Activated T-helper 2 cell treated with anti-CD3 and anti-CD28 coated beads, Interferon-gamma antibody, Interleukin-2, Interleukin-4, amounts not matched to agents 10 μg/mL and 5 μg/mL and 100 μg/mL, durations not matched to agents 14 hours and 24 hours and 36 hours (primary cell): ENCODE measurements around the gene ASS1. TPM values are rescaled to one million over a fixed set of nuclear protein-coding genes. Genes with fewer than 3 reads are reported as not detected.

Source experiments
- DNase-seq: peaks from one replicate; pipeline ENCODE4 v3.0.0; 2021; ENCODE audit warnings: low spot score
- H3K27ac Mint-ChIP-seq: one replicate; pipeline ENCODE4 v1.8.0; 2021; ENCODE audit warnings: mixed read lengths
- H3K27me3 Mint-ChIP-seq: one replicate; pipeline ENCODE4 v1.8.0; 2021; ENCODE audit warnings: low read depth, mixed read lengths
- H3K36me3 Mint-ChIP-seq: one replicate; pipeline ENCODE4 v1.8.0; 2021; ENCODE audit warnings: low read depth, mixed read lengths
- H3K4me1 Mint-ChIP-seq: one replicate; pipeline ENCODE4 v1.8.0; 2021; ENCODE audit warnings: low read depth, mixed read lengths
- H3K4me3 Mint-ChIP-seq: one replicate; pipeline ENCODE4 v1.8.0; 2021; ENCODE audit warnings: low read depth, mild to moderate bottlenecking, moderate library complexity, mixed read lengths
- H3K9me3 Mint-ChIP-seq: one replicate; pipeline ENCODE4 v1.8.0; 2021; ENCODE audit warnings: mixed read lengths
- intact Hi-C: fragments of 100-400 bp; cut with micrococcal nuclease; formaldehyde crosslinking; loops from one replicate; pipeline ENCODE4 v1.15.1; 2023
- total RNA-seq: library from RNA; stranded (reverse); gene quantifications from 2 replicates; pipeline ENCODE4 v1.2.3, GENCODE V29; 2022

Gene ASS1
- total RNA-seq, 1 donor from 2014 or later, result 3.2 TPM

DNA sequence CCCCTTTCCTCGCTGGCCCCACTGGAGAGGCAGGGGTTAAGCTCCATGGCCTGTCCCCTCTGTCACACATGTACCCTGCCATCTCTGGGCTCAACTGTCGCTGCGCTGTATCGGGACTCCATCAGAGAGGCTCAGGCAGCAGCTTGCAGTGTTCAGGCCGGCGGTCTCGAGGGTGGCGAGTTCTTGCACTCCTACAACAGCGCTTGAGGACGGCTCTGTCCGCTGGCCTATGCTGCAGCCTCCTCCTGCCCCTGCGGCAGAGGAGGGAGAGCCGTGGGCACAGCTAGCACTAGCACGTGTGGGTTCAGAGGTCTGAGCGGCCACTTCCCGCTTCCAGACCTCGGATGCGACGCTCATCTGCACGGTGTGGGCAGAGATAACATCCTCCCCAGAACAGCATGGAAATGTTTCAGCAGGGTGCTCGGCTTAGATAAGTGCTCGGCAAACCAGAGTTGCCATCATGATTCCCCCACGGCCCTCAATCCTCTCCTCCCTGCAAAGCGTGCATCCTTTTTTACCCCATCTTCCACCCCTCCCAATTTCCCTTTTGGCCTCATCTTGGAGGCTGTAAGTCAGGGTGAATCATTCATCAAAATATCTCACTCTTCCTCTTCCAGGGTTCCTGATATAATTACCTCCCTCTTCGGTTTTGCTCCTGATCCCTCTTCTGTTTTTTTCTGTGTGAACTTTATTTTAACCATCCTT, 92.7 kb downstream of the ASS1 start:
- intact Hi-C loops, result no loop called here
- H3K9me3 Mint-ChIP-seq, result no peaks in the 10 kb centered on the region
- no peaks in the 10 kb centered on the region for H3K36me3 Mint-ChIP-seq
- H3K27me3 Mint-ChIP-seq, result peaks cover 50% of the 10 kb centered on the region
- DNase-seq, result no peak
- no peak overlapping the region for H3K27ac Mint-ChIP-seq
- H3K4me1 Mint-ChIP-seq, result peaks cover 4% of the 10 kb centered on the region
- no peak overlapping the region for H3K4me3 Mint-ChIP-seq

GRCh38 chr9:130539420-130540223, 94.9 kb downstream of the ASS1 start:
- Mint-ChIP-seq H3K9me3 (no peaks in the 10 kb centered on the region), H3K27ac (no peak overlapping the region), H3K36me3 (no peaks in the 10 kb centered on the region), H3K4me3 (no peak overlapping the region), H3K4me1 (peaks cover 4% of the 10 kb centered on the region), H3K27me3 (peaks cover 48% of the 10 kb centered on the region)
- intact Hi-C loops, result no loop called here
- no peak for DNase-seq

DNA sequence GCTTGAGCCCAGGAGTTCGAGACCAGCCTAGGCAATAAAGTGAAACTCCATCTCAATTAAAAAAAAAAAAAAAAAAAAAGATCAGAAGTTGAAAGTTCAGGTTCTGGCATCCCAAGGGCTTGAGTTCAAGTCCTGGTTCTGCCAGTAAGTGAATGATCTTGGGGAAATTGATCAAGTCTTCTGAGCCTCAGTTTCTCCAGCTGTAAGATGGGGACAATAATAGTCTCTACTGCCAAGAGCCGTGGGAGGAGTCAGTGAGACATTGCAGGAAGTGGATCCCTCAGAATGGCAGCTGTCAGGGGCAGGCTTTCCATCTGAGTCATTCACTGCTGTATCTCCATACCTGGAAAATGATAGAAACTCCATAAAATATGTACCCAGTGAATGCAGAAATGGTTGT, 96.8 kb downstream of the ASS1 start:
- Mint-ChIP-seq H3K9me3 (no peaks in the 10 kb centered on the region), H3K4me3 (no peak overlapping the region), H3K27ac (no peak overlapping the region), H3K4me1 (peaks cover 4% of the 10 kb centered on the region), H3K36me3 (no peaks in the 10 kb centered on the region), H3K27me3 (peaks cover 37% of the 10 kb centered on the region)
- intact Hi-C loops, result no loop called here
- DNase-seq, result no peak

- peaks cover 33% of the 10 kb centered on the region for H3K27me3 Mint-ChIP-seq
Measured at GRCh38 chr9:130542038-130542437, 97.3 kb downstream of the ASS1 start.

GRCh38 chr9:130542457-130543228, 97.9 kb downstream of the ASS1 start:
- H3K36me3 Mint-ChIP-seq, result no peaks in the 10 kb centered on the region
- DNase-seq, result no peak
- peaks cover 3% of the 10 kb centered on the region for H3K4me1 Mint-ChIP-seq
- H3K27me3 Mint-ChIP-seq, result peaks cover 27% of the 10 kb centered on the region
- no peaks in the 10 kb centered on the region for H3K9me3 Mint-ChIP-seq
- no peak overlapping the region for H3K27ac Mint-ChIP-seq
- intact Hi-C loops, result no loop called here
- H3K4me3 Mint-ChIP-seq, result no peak overlapping the region

More at GRCh38 chr9:130542038-130542437, 97.3 kb downstream of the ASS1 start:
- intact Hi-C loops, result no loop called here
- peaks cover 4% of the 10 kb centered on the region for H3K4me1 Mint-ChIP-seq
- no peaks in the 10 kb centered on the region for H3K36me3 Mint-ChIP-seq
- DNase-seq, result no peak
- no peaks in the 10 kb centered on the region for H3K9me3 Mint-ChIP-seq
- no peak overlapping the region for H3K27ac Mint-ChIP-seq
- no peak overlapping the region for H3K4me3 Mint-ChIP-seq

- no peaks in the 10 kb centered on the region for H3K36me3 Mint-ChIP-seq
- DNase-seq, result no peak
- no peak overlapping the region for H3K4me3 Mint-ChIP-seq
- intact Hi-C loops, result no loop called here
- no peak overlapping the region for H3K27ac Mint-ChIP-seq
- H3K9me3 Mint-ChIP-seq, result no peaks in the 10 kb centered on the region
- peaks cover 20% of the 10 kb centered on the region for H3K27me3 Mint-ChIP-seq
- no peaks in the 10 kb centered on the region for H3K4me1 Mint-ChIP-seq
Measured at GRCh38 chr9:130543368-130543767, 98.6 kb downstream of the ASS1 start.

GRCh38 chr9:130543859-130544258, 99.1 kb downstream of the ASS1 start:
- H3K4me3 Mint-ChIP-seq, result no peak overlapping the region
- peaks cover 15% of the 10 kb centered on the region for H3K27me3 Mint-ChIP-seq
- H3K36me3 Mint-ChIP-seq, result no peaks in the 10 kb centered on the region
- H3K27ac Mint-ChIP-seq, result no peak overlapping the region
- no peak for DNase-seq
- H3K4me1 Mint-ChIP-seq, result no peaks in the 10 kb centered on the region
- peaks cover 2% of the 10 kb centered on the region for H3K9me3 Mint-ChIP-seq
- intact Hi-C loops, result no loop called here

GRCh38 chr9:130544364-130544763, 99.6 kb downstream of the ASS1 start:
- peaks cover 13% of the 10 kb centered on the region for H3K27me3 Mint-ChIP-seq
- H3K27ac Mint-ChIP-seq, result no peak overlapping the region
- no peaks in the 10 kb centered on the region for H3K36me3 Mint-ChIP-seq

DNA sequence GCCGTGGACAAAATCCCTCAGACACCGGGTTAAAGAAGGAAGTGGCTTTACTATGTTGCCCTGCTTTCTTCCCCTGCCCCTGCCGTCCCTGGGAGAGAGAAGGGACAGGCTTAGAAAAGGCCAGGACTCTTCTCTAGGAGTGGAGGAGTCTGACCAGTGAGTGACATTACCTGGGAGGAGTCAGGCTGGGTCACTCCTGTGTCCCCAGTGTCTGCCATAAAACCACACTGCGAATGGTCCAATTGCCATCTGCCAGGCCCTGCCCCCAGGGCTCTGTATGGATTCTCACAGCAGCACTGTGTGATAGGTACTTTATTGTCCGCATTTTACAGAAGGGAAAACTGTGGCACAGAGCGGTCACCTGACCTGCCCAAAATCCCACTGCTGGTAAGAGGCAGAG, 103.3 kb downstream of the ASS1 start:
- H3K27me3 Mint-ChIP-seq, result peaks cover 2% of the 10 kb centered on the region
- H3K4me1 Mint-ChIP-seq, result no peaks in the 10 kb centered on the region
- H3K4me3 Mint-ChIP-seq, result no peak overlapping the region
- intact Hi-C loops, result no loop called here
- peaks cover 11% of the 10 kb centered on the region for H3K9me3 Mint-ChIP-seq
- no peak overlapping the region for H3K27ac Mint-ChIP-seq
- no peaks in the 10 kb centered on the region for H3K36me3 Mint-ChIP-seq
- DNase-seq, result no peak

More at GRCh38 chr9:130544364-130544763, 99.6 kb downstream of the ASS1 start:
- no peak for DNase-seq
- H3K4me3 Mint-ChIP-seq, result no peak overlapping the region
- no peaks in the 10 kb centered on the region for H3K4me1 Mint-ChIP-seq
- intact Hi-C loops, result no loop called here
- H3K9me3 Mint-ChIP-seq, result peaks cover 7% of the 10 kb centered on the region

DNA sequence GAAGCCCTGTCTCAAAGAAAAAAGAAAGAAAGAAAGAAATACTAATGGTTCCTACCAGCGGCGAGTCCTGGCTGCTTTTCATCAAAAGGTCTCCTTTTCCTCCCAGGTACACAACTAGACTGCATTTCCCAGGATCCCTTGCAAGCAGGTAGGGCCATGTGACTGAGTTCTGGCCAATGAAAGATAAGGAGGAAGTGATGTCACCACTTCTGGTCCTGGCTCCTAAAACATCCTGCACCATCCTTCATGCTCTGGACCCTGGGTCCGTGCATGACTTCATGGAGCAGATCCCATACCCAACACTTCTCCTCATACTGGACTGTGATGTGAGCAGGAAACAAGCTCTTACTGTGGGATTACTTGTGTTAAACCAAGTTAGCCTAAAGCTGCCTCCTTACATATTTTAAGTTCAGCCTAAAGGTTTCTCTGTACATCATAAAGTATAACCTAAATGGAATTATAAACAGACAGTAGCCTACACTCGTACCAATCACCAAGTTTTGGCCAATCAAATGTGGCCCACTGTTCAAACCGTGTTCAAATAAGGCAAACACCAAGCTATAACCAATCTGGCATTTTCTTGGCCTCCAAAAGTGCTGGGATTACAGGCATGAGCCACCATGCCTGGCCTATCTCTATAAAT, 104.5 kb downstream of the ASS1 start:
- peaks cover 2% of the 10 kb centered on the region for H3K27me3 Mint-ChIP-seq
- no peaks in the 10 kb centered on the region for H3K4me1 Mint-ChIP-seq
- DNase-seq, result no peak
- no peaks in the 10 kb centered on the region for H3K36me3 Mint-ChIP-seq
- peaks cover 11% of the 10 kb centered on the region for H3K9me3 Mint-ChIP-seq
- no peak overlapping the region for H3K4me3 Mint-ChIP-seq
- intact Hi-C loops, result no loop called here
- H3K27ac Mint-ChIP-seq, result no peak overlapping the region
